C4-2B (cell line): ENCODE data around the gene XPNPEP3.

Source experiments
- CTCF ChIP-seq: fragments of 450-650 bp; conservative IDR thresholded peaks from 2 replicates; pipeline ENCODE4 v1.5.1; 2017; ENCODE audit warnings: mild to moderate bottlenecking
- ZFX ChIP-seq: fragments of 450-650 bp; IDR thresholded peaks from 2 replicates; pipeline ENCODE4 v1.6.1; 2017

GRCh38 chr22:40862013-40862412, 5.1 kb downstream of the XPNPEP3 start, which contains the start of gene DNAJB7:
- TF ChIP-seq CTCF, result no peak
- TF ChIP-seq ZFX, result no peak
